Measurements from ENCODE around the gene FARS2. TPM values are rescaled to one million over a fixed set of nuclear protein-coding genes. Genes with fewer than 3 reads are reported as not detected.
A peak's percentile ranks its signal among the peaks of the same experiment; 100 is the strongest.

Gene FARS2
- total and polyA plus RNA-seq, 5 donors, result 13.9 to 19.6 (median 16.7) TPM

DNA sequence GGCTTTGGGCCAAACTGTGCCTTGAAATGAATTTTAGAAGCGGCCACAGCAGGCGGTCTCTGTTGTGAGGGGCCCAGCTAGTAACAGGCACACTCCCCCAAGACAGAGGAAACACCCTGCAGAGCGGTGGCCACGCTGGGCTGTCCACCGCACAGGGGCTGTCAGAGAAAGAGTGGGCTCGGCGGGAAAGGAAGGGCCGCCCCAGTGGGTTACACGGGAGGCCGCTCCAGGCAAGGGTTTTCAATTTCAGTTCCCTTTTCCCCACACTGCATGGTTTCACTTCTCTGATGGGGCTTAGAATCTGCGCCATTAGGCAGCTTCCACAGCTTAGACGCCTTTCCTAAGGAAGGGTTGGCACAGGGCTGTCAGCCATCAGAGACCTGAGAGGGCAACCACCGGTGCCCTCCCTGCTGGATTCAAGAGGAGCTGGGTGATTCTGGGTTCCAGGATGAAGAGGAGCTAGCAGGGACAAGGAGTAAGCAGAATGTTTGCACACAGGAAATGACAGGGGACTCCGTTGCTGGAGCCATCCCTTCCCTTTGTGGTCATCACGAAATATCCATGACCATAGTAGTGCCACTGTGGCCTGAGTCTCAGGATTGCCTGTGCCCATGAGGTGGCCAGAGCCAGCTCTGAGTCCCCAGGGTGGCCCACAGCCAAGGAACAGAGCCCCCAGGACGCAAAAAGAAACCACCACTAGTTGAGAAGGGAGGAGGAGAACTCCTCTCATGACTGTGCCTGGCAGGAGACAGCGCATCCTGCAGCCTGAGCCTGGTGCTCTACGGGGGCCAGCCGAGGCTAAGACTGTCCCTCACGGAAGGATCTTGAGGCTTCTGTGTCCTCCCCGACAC lies 462.8 kb downstream of the FARS2 start:
- ATAC-seq, result peak; percentile 72 to 73
- peaks cover 3% of the 10 kb centered on the region for H3K4me1 ChIP-seq (ENCODE audit: control insufficient read depth, insufficient read depth, low read length)
- DNase-seq, result peak in 2 of 3 donors; percentile 62 to 76
- no peak overlapping the region for H3K4me3 ChIP-seq (ENCODE audit: low read length)
- H3K27me3 ChIP-seq (ENCODE audit: control insufficient read depth, insufficient read depth), result no peaks in the 10 kb centered on the region
- no peaks in the 10 kb centered on the region for H3K9me3 ChIP-seq (ENCODE audit: control insufficient read depth, low read length)
- WGBS, result 83% methylated on average over 21 of the region's 21 CpGs
- intact Hi-C loops (cut with DNase I), result no loop called here
- H3K27ac ChIP-seq (ENCODE audit: low read length), result no peak overlapping the region

DNA sequence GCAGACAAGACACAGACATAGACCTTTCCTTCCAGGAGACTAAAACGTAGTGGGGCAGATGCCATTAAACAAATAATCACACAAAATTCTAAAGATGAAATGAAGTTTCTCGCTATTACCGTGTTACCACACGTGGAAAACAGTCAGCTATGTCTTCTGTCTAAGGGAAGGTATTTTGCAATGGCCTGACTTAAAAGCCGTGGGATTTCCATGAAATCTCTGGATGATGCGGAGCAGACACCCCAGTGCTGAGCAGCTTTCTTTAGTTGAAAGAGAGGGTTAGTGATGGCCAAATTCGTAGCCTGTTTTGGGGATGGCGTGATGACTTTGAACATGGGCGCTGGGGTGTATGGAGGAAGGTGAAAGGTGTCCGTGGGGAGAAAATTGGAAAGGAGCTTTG lies 463.6 kb downstream of the FARS2 start:
- no peaks in the 10 kb centered on the region for H3K9me3 ChIP-seq (ENCODE audit: control insufficient read depth, low read length)
- intact Hi-C loops (cut with DNase I), result no loop called here
- no peaks in the 10 kb centered on the region for H3K27me3 ChIP-seq (ENCODE audit: control insufficient read depth, insufficient read depth)
- WGBS, result 95% methylated on average over 10 of the region's 10 CpGs
- ATAC-seq (no peak), DNase-seq (no peak)
- H3K4me1 ChIP-seq (ENCODE audit: control insufficient read depth, insufficient read depth, low read length), result peaks cover 3% of the 10 kb centered on the region
- no peak overlapping the region for H3K4me3 ChIP-seq (ENCODE audit: low read length)
- H3K27ac ChIP-seq (ENCODE audit: low read length), result no peak overlapping the region

GRCh38 chr6:5726976-5727718 lies 465.8 kb downstream of the FARS2 start:
- DNase-seq (no peak), ATAC-seq (no peak)
- Histone ChIP-seq H3K4me1 (ENCODE audit: control insufficient read depth, insufficient read depth, low read length) (peaks cover 3% of the 10 kb centered on the region), H3K27ac (ENCODE audit: low read length) (no peak overlapping the region), H3K27me3 (ENCODE audit: control insufficient read depth, insufficient read depth) (no peaks in the 10 kb centered on the region), H3K9me3 (ENCODE audit: control insufficient read depth, low read length) (no peaks in the 10 kb centered on the region), H3K4me3 (ENCODE audit: low read length) (no peak overlapping the region)
- intact Hi-C loops (cut with DNase I), result no loop called here
- 97% methylated on average over 17 of the region's 17 CpGs for WGBS

GRCh38 chr6:5728351-5729079 lies 467.2 kb downstream of the FARS2 start:
- DNase-seq (no peak), ATAC-seq (no peak)
- Histone ChIP-seq H3K9me3 (ENCODE audit: control insufficient read depth, low read length) (no peaks in the 10 kb centered on the region), H3K27ac (ENCODE audit: low read length) (no peak overlapping the region), H3K4me1 (ENCODE audit: control insufficient read depth, insufficient read depth, low read length) (no peaks in the 10 kb centered on the region), H3K27me3 (ENCODE audit: control insufficient read depth, insufficient read depth) (no peaks in the 10 kb centered on the region), H3K4me3 (ENCODE audit: low read length) (no peak overlapping the region)
- intact Hi-C loops (cut with DNase I), result no loop called here
- WGBS, result 88% methylated on average over 16 of the region's 16 CpGs

- no peak overlapping the region for H3K4me3 ChIP-seq (ENCODE audit: low read length)
- intact Hi-C loops (cut with DNase I), result no loop called here
- no peaks in the 10 kb centered on the region for H3K9me3 ChIP-seq (ENCODE audit: control insufficient read depth, low read length)
- no peaks in the 10 kb centered on the region for H3K27me3 ChIP-seq (ENCODE audit: control insufficient read depth, insufficient read depth)
- no peaks in the 10 kb centered on the region for H3K4me1 ChIP-seq (ENCODE audit: control insufficient read depth, insufficient read depth, low read length)
- WGBS, result 69% methylated on average over 8 of the region's 8 CpGs
- ATAC-seq (no peak), DNase-seq (no peak)
- H3K27ac ChIP-seq (ENCODE audit: low read length), result no peak overlapping the region
These were observed 467.7 kb downstream of the FARS2 start for GRCh38 chr6:5729080-5729434.

DNA sequence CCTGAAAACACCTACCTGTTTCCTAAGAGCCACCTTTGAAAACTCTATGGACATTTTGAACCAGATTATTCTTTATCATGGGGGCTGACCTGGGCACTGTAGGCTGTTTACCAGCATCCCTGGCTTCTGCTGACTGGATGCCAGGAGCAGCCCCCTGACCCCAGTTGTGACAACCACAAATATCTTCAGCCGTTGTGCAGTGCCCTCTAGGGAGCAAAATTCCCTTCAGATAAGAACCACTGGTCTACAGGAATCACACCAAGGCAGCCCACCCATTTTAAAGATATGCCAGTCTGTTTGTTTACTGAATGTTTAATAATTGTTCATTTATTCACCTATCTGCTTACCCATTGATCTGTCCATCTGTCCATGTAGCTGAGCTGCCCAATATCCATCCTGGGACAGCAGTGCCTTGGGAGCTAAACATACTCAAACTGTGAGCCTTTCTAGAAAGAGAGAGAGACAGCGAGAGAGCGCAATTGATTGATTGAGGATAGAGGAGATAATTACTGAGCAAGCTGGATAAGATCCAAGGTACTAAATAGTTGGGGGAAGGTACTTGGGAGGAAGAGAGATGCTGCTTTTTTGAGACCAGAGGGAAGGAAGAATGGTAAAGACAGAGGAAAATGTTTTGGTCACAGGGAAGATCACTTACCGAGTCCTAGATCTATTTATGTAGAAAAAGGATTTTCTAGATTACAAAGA lies 468.7 kb downstream of the FARS2 start:
- no peaks in the 10 kb centered on the region for H3K4me1 ChIP-seq (ENCODE audit: control insufficient read depth, insufficient read depth, low read length)
- H3K9me3 ChIP-seq (ENCODE audit: control insufficient read depth, low read length), result no peaks in the 10 kb centered on the region
- DNase-seq (no peak), ATAC-seq (no peak)
- intact Hi-C loops (cut with DNase I), result no loop called here
- no peaks in the 10 kb centered on the region for H3K27me3 ChIP-seq (ENCODE audit: control insufficient read depth, insufficient read depth)
- H3K27ac ChIP-seq (ENCODE audit: low read length), result no peak overlapping the region
- WGBS, result 65% methylated on average over 4 of the region's 4 CpGs
- no peak overlapping the region for H3K4me3 ChIP-seq (ENCODE audit: low read length)

DNA sequence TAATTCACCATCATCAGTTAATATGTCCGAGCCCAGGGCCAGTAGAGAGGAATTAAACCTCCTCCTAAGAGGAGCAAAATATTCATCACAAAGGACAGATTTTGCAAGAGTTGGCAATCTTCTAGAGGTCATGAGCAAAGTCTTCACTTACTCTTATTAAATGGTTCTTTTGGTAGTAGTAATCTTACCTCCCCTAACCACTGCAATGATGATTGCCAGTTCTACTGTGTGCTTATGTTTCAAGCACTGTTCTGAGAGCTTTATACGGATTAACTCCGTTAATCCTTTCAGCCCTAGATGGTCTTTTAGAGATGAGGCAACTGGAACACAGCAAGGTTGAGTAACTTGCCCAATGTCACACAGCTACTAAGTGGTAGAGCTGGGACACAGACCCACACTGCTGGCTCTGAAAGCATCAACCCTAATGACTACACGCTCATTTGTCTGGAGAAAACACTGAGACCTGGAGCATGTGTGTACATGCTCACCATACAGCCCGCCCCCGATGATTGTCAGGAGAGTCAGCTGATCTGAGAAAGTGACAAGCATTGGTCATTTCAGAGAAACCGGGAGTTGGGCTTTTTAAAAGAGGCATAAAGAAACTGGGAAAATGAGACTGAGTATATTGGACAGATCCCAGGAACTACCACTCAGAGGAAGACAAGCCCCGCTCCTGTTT lies 469.4 kb downstream of the FARS2 start:
- no peak for ATAC-seq

GRCh38 chr6:5731435-5731834 lies 470.1 kb downstream of the FARS2 start:
- DNase-seq, result no peak
- ATAC-seq, result no peak
- Histone ChIP-seq H3K4me1 (ENCODE audit: control insufficient read depth, insufficient read depth, low read length) (no peaks in the 10 kb centered on the region), H3K9me3 (ENCODE audit: control insufficient read depth, low read length) (no peaks in the 10 kb centered on the region), H3K27ac (ENCODE audit: low read length) (no peak overlapping the region), H3K4me3 (ENCODE audit: low read length) (no peak overlapping the region), H3K27me3 (ENCODE audit: control insufficient read depth, insufficient read depth) (no peaks in the 10 kb centered on the region)
- WGBS, result 97% methylated on average over 7 of the region's 7 CpGs
- intact Hi-C loops (cut with DNase I), result no loop called here

More for the DNA sequence above, 469.4 kb downstream of the FARS2 start:
- H3K27me3 ChIP-seq (ENCODE audit: control insufficient read depth, insufficient read depth), result no peaks in the 10 kb centered on the region
- intact Hi-C loops (cut with DNase I), result no loop called here
- no peak overlapping the region for H3K27ac ChIP-seq (ENCODE audit: low read length)
- DNase-seq, result no peak
- H3K4me3 ChIP-seq (ENCODE audit: low read length), result no peak overlapping the region
- 93% methylated on average over 8 of the region's 8 CpGs for WGBS
- no peaks in the 10 kb centered on the region for H3K9me3 ChIP-seq (ENCODE audit: control insufficient read depth, low read length)
- no peaks in the 10 kb centered on the region for H3K4me1 ChIP-seq (ENCODE audit: control insufficient read depth, insufficient read depth, low read length)

DNA sequence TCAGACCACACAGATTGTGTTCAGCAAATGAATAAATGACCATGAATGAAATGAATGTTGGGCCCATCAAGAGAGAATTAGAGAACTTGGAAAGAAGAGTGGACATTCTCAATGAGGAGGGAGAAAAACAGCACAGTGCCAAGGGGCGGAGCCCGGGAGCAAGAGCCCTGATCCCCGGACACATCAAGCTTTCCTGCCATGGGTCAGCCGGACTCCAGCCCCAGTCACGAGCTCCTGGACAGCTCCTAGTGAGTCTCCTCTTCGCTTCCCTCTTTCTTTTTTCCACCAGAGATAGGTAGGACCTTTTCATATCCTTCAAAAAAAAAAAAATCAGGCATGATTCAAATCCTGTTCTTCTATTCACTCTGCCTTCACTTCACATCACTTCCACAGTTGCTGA lies 471.2 kb downstream of the FARS2 start:
- peak in 1 of 3 donors; percentile 54 for DNase-seq
- Histone ChIP-seq H3K27ac (ENCODE audit: low read length) (no peak overlapping the region), H3K4me3 (ENCODE audit: low read length) (no peak overlapping the region), H3K9me3 (ENCODE audit: control insufficient read depth, low read length) (no peaks in the 10 kb centered on the region), H3K4me1 (ENCODE audit: control insufficient read depth, insufficient read depth, low read length) (no peaks in the 10 kb centered on the region), H3K27me3 (ENCODE audit: control insufficient read depth, insufficient read depth) (no peaks in the 10 kb centered on the region)
- no peak for ATAC-seq
- intact Hi-C loops (cut with DNase I), result no loop called here
- WGBS, result 71% methylated on average over 6 of the region's 6 CpGs

DNA sequence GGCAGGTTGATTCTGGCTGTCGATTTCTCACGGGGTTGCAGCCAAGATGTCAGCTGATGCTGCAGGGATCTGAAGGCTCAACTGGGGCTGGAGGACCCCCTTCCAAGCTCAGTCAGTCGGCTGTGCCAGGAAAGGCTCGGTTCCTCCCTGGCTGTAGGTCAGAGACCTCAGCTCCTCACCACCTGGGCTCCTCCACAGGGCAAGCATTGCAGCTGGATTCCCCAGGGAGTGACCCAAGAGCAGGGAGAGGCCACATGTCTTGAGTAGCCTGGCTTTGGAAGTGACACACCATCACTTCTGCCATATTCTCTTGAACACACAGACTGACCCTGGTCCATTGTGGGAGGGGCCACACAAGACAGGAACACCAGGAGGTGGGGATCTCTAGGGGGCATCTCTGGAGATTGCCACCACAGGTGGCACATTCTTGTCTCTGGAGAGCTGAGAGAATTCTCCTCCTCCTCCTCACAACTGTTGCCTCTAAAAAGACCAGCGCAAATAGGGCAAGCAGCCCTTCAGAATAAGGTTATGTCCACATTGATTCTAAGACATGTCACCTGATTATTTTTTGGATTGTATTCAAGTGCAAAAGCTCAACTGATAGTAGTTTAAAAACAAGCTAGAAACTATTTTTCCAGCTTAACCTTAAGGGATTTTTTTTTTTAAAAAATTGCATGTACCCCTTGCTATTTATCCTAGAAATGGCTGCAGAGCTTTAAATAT lies 474.9 kb downstream of the FARS2 start:
- intact Hi-C loops (cut with DNase I), result no loop called here
- Histone ChIP-seq H3K27me3 (ENCODE audit: control insufficient read depth, insufficient read depth) (no peaks in the 10 kb centered on the region), H3K4me1 (ENCODE audit: control insufficient read depth, insufficient read depth, low read length) (no peaks in the 10 kb centered on the region), H3K4me3 (ENCODE audit: low read length) (no peak overlapping the region), H3K27ac (ENCODE audit: low read length) (no peak overlapping the region), H3K9me3 (ENCODE audit: control insufficient read depth, low read length) (no peaks in the 10 kb centered on the region)
- ATAC-seq (no peak), DNase-seq (no peak)
- 88% methylated on average over 5 of the region's 5 CpGs for WGBS

Measured in right cardiac atrium (tissue), 5 donors.